Measurements from ENCODE around the gene SEPTIN8.
A peak's percentile ranks its signal among the peaks of the same experiment; 100 is the strongest.

SEPTIN8 gene

DNA sequence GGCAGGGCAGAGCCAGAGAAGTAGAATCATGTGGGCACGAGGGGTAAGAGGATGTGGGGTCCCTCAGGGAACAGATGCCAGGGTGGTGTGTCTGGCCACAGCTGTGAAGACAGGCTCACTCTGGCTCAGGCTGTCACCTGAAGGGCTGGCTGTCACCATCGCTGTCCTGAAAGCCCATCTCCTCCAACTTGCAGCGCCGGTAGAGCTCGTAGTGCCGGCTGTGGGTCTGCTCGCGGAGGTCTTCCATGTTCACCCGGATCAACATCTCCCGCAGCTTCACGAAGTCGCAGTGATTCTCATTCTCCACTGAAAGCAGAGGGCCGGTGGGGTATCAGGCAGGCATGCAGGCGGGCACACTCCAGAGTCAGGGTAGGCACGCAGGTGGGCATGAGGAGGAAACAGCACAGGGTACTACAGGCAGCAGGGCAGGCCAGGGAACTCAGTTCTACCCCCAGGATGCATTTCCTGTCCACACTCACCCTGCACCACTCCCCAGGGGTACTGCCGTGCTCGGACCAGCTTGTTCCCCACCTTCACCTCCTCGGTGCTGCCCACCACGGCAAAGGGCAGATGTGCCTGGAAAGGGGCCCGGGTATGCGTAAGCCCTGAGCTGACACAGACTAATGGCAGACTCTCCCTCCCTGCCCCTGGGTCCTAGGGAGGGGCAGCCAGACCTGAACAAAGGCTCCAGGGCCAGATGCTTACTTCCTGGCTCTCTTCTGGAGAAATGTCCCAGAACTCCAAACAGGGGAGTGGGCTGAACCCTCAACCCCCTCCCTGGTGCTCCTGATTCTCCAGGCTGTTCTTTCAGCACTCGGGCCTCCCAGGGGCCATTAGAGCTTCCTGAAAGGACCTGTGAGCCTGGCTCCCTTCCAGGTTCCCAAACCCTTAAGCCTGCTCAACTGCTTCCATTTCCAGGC is 15.5 kb downstream of the SEPTIN8 start:
- Histone ChIP-seq H3K9ac (no peak overlapping the region), H3K4me3 (no peak overlapping the region), H4K20me1 (no peaks in the 10 kb centered on the region), H3K36me3 (peaks cover 12 to 73% (median 38%) of the 10 kb centered on the region in 11 experiments; a peak in 20 of 22 replicates), H3K4me2 (peak overlapping the region in 1 of 11 experiments; percentile 11; a peak in 1 of 22 replicates), H3K4me1 (peaks cover 3 to 40% (median 21%) of the 10 kb centered on the region in 10 experiments; a peak in 15 of 20 replicates), H3K9me3 (replicated peaks in 1 of 11) (no peaks in the 10 kb centered on the region), H3K27me3 (no peaks in the 10 kb centered on the region), H3K27ac (peak overlapping the region in 1 of 11 experiments; percentile 4; a peak in 1 of 22 replicates)
- TF ChIP-seq Cebpa-rat (IDR thresholded peaks at IDR 0.05): no peak

DNA sequence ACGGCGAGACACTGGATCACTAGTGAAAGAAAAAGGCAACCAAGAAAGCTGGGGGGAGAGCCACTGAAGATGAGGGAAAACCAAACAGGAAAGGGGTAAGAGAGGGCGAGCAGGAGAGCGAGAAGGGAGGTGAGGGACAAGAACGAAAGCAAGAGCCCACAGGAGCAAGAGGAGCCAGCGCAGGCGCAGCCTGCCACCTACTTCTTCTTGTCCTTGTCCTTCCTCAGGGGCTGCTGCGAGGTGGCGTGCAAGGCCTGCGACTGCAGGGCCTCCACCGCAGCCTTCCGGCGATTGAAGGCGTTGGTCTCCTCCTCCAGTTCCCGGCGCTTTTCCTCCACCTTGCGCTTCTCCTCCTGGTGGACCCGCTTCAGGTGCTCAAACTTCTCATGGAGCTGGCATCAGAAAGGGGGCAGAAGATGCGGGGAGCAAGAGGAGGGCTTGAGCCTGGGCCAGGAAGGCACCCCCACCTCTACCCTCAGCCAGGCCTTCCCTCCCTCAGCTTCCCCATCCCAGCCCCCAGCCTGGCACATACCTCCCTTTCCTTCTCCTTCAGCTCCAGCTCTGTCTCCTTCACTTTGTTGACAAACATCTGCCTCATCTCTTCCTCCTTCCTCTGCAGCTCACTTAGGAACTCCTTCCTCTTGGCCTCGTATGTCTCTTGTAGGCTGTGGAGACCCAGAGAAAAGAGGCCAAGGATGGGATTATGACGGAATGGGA is 16.3 kb downstream of the SEPTIN8 start:
- Histone ChIP-seq H3K9me3 (replicated peaks in 1 of 11) (no peaks in the 10 kb centered on the region), H3K36me3 (peaks cover 12 to 73% (median 38%) of the 10 kb centered on the region in 11 experiments; a peak in 20 of 22 replicates), H3K4me1 (peaks cover 0 to 34% (median 13%) of the 10 kb centered on the region in 10 experiments; a peak in 12 of 20 replicates), H3K9ac (no peak overlapping the region), H3K4me3 (no peak overlapping the region), H3K27ac (no peak overlapping the region), H3K27me3 (no peaks in the 10 kb centered on the region), H4K20me1 (no peaks in the 10 kb centered on the region), H3K4me2 (peak overlapping the region in 1 of 11 experiments; percentile 11; a peak in 1 of 22 replicates)
- no peak for TF ChIP-seq Cebpa-rat (IDR thresholded peaks at IDR 0.05)

DNA sequence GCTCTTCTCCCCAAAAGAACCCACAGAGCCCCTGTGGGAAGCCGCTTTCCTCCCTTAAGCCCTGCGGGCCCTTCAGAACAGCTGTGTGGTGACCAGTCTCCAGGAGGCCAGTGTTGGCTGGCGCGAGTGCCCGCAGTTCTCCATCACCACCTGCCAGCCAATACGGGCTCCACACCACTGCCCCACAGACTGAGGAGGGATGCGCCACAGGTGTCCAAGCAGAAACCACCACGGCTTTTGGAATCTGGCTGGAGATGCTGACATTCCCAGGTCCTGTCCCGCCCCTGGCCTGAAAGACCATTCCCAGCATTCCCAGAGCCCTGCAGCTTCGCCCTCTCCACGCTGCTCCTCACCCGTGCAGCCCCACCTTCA is 17.0 kb downstream of the SEPTIN8 start:
- H4K20me1 ChIP-seq: no peaks in the 10 kb centered on the region
- no peak overlapping the region for H3K4me3 ChIP-seq
- H3K9ac ChIP-seq: no peak overlapping the region
- H3K4me2 ChIP-seq: no peak overlapping the region
- H3K4me1 ChIP-seq: peaks cover 0 to 34% (median 11%) of the 10 kb centered on the region in 10 experiments; a peak in 10 of 20 replicates
- peaks cover 12 to 67% (median 38%) of the 10 kb centered on the region in 11 experiments; a peak in 20 of 22 replicates for H3K36me3 ChIP-seq
- no peak overlapping the region for H3K27ac ChIP-seq
- H3K27me3 ChIP-seq: no peaks in the 10 kb centered on the region
- no peaks in the 10 kb centered on the region for H3K9me3 ChIP-seq (replicated peaks in 1 of 11)
- TF ChIP-seq Cebpa-rat (IDR thresholded peaks at IDR 0.05): no peak

DNA sequence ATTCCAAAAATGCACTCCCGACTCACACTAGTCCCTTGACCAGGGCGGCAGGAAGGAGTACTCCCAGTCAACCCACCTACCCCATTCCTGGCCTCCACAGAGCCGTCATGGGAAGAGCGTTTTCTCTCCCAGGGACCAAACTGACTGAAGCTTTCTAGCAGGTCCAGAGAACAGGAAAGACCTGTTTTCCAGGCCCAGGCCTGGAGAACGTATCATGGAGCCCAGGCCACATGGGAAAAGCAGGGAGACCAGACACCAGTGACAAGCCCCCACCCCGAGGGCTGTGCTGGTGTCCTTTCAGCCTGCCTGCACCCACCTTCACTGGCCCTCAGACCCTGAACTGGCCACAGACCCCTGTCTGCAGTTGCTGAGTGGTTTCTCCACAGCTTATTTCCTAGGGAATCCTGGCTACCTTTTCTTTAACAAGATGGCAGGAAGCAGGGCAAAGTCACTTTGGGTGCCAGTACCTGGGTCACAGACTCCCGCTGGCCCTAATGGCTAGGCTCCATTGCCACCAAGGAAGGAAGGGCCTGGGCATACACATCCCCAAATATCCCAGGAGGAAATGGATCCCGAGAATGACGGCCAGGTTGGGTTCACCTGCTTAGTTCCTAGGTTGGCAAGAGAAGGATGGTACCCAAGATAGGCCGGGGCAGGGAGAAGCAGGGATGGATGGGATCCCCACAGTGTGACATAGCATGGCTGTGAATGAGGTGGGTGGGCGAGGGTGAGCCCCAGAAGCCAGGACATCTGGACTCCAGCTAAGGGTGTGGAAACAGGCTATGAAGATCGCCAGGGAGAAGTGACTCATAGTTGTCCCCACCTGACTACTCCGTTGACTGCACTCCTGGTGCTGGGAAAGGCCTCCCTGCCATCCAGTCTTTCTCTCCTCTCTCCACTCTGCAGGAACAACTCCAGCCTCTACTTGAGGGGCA is 17.7 kb downstream of the SEPTIN8 start:
- Histone ChIP-seq H3K4me2 (no peak overlapping the region), H3K9ac (no peak overlapping the region), H3K9me3 (replicated peaks in 1 of 11) (no peaks in the 10 kb centered on the region), H4K20me1 (no peaks in the 10 kb centered on the region), H3K4me1 (peaks cover 0 to 32% (median 10%) of the 10 kb centered on the region in 10 experiments; a peak in 10 of 20 replicates), H3K27me3 (no peaks in the 10 kb centered on the region), H3K27ac (no peak overlapping the region), H3K4me3 (no peak overlapping the region), H3K36me3 (peaks cover 12 to 60% (median 32%) of the 10 kb centered on the region in 11 experiments; a peak in 19 of 22 replicates)
- TF ChIP-seq Cebpa-rat (IDR thresholded peaks at IDR 0.05): no peak

DNA sequence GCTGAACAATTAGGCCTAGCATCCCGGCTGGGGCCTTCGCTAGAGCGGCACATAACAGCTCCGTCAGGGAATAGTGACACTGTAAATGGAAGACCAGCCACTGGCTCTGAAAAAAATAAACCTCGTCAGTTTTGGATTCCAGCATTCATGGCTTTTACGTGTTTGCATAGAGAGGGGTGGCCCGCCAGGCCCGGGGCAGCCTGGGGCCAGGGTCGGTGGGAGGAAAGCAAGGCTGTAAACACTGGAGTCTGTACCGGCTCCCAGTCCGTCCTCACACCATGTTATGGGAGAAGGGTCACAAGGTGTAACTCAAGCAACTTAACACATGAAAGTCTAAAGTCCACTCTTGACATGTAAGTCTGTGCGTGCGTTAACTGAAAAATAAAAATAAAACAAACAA is 18.6 kb downstream of the SEPTIN8 start:
- no peak overlapping the region for H3K9ac ChIP-seq
- TF ChIP-seq Cebpa-rat (IDR thresholded peaks at IDR 0.05): no peak
- H3K27me3 ChIP-seq: no peaks in the 10 kb centered on the region
- H3K9me3 ChIP-seq (replicated peaks in 1 of 11): no peaks in the 10 kb centered on the region
- peaks cover 0 to 26% (median 6%) of the 10 kb centered on the region in 10 experiments; a peak in 10 of 20 replicates for H3K4me1 ChIP-seq
- no peaks in the 10 kb centered on the region for H4K20me1 ChIP-seq
- no peak overlapping the region for H3K4me3 ChIP-seq
- no peak overlapping the region for H3K27ac ChIP-seq
- peaks cover 12 to 51% (median 30%) of the 10 kb centered on the region in 11 experiments; a peak in 19 of 22 replicates for H3K36me3 ChIP-seq
- no peak overlapping the region for H3K4me2 ChIP-seq

DNA sequence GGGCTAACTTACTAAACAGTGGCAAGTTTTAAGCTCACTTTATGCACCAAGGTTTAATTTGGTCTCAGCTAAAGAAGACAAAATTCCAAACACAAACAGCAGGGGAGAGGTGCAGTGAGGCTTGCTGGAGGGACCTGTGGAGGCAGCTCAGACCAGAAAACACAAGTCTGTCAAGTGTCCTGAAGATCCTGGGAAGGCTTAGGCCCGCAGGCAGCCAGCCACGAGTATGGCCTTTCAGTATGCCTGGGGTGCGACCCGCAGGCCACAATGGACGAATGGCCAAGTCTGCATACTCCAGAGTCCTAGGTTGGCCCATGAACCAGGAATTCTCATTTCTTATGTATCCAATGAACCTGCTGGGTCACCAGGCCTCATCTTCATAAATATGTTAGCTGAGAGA is 20.5 kb downstream of the SEPTIN8 start:
- no peak overlapping the region for H3K4me3 ChIP-seq
- H3K9me3 ChIP-seq (replicated peaks in 1 of 11): no peaks in the 10 kb centered on the region
- H3K4me1 ChIP-seq: peaks cover 0 to 11% (median 0%) of the 10 kb centered on the region in 10 experiments; a peak in 5 of 20 replicates
- no peak overlapping the region for H3K9ac ChIP-seq
- no peak for TF ChIP-seq Cebpa-rat (IDR thresholded peaks at IDR 0.05)
- H3K27ac ChIP-seq: no peak overlapping the region
- H3K27me3 ChIP-seq: no peaks in the 10 kb centered on the region
- H4K20me1 ChIP-seq: no peaks in the 10 kb centered on the region
- no peak overlapping the region for H3K4me2 ChIP-seq
- H3K36me3 ChIP-seq: peaks cover 12 to 40% (median 23%) of the 10 kb centered on the region in 11 experiments; a peak in 16 of 22 replicates

DNA sequence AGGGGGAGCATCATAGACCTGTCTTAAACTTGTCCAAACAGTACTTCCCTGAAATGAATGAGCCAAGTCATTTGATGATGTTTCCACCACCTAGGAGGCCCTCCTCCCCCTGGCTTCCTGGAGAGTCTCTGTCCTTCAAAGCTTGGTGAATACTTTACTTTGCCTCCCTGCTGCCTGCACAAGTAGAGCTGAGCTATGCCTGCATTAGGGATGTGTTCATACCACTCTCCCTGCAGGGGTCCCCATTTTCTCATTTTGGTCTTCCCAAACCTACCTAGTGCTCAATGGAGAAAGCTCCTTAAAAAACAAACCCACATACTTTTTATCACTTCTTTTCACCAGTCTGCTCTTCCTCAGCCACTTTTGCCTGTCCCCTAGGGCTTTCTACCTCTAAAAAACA is 22.1 kb downstream of the SEPTIN8 start:
- Histone ChIP-seq H3K27me3 (no peaks in the 10 kb centered on the region), H3K36me3 (peaks cover 4 to 24% (median 14%) of the 10 kb centered on the region in 11 experiments; a peak in 15 of 22 replicates), H3K9me3 (replicated peaks in 1 of 11) (no peaks in the 10 kb centered on the region), H4K20me1 (no peaks in the 10 kb centered on the region), H3K4me1 (no peaks in the 10 kb centered on the region), H3K4me3 (no peak overlapping the region), H3K9ac (no peak overlapping the region), H3K4me2 (no peak overlapping the region), H3K27ac (no peak overlapping the region)
- no peak for TF ChIP-seq Cebpa-rat (IDR thresholded peaks at IDR 0.05)

DNA sequence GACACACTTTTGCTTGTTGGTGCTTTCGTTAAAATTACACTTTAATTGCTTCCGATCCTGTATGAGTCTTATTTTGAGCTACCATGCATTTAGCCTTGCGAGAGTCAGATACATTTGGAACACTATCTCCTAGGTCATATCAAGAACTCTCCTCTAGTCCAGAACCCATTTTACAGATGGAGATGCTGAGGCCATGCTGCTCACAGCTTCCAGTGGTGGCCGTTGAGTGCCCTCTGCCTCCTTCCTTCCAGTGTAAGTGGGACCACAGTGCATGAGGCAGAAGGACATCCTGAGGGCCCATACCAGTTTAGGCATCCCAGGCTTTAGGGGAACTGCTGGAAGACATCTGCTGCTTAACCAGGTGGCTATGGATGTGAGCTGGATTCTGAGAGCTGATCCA is 22.9 kb downstream of the SEPTIN8 start:
- no peak overlapping the region for H3K4me3 ChIP-seq
- no peak overlapping the region for H3K9ac ChIP-seq
- H3K4me1 ChIP-seq: no peaks in the 10 kb centered on the region
- H3K27ac ChIP-seq: no peak overlapping the region
- no peaks in the 10 kb centered on the region for H4K20me1 ChIP-seq
- no peak for TF ChIP-seq Cebpa-rat (IDR thresholded peaks at IDR 0.05)
- peaks cover 0 to 15% (median 10%) of the 10 kb centered on the region in 11 experiments; a peak in 12 of 22 replicates for H3K36me3 ChIP-seq
- H3K27me3 ChIP-seq: no peaks in the 10 kb centered on the region; a peak in 1 of 22 replicates
- H3K9me3 ChIP-seq (replicated peaks in 1 of 11): no peaks in the 10 kb centered on the region
- H3K4me2 ChIP-seq: no peak overlapping the region
